Stimulated activated CD8-positive, alpha-beta memory T cell treated with anti-CD3 and anti-CD28 coated beads, Interleukin-15, amount 100 ng/mL, for 48 hours (primary cell): ENCODE data around the gene CAMK1D.
"Not testable (repeated sequence)": the region's sequence is repeated elsewhere in the genome, so short reads cannot be mapped to it uniquely, and the experiment has no call there.

Experiments used
- DNase-seq, 2 donors: peaks; one replicate each; pipeline ENCODE4 v3.0.0-alpha.2; 2020; ENCODE audit warnings: low read depth in 2 of 2

CAMK1D gene

DNA sequence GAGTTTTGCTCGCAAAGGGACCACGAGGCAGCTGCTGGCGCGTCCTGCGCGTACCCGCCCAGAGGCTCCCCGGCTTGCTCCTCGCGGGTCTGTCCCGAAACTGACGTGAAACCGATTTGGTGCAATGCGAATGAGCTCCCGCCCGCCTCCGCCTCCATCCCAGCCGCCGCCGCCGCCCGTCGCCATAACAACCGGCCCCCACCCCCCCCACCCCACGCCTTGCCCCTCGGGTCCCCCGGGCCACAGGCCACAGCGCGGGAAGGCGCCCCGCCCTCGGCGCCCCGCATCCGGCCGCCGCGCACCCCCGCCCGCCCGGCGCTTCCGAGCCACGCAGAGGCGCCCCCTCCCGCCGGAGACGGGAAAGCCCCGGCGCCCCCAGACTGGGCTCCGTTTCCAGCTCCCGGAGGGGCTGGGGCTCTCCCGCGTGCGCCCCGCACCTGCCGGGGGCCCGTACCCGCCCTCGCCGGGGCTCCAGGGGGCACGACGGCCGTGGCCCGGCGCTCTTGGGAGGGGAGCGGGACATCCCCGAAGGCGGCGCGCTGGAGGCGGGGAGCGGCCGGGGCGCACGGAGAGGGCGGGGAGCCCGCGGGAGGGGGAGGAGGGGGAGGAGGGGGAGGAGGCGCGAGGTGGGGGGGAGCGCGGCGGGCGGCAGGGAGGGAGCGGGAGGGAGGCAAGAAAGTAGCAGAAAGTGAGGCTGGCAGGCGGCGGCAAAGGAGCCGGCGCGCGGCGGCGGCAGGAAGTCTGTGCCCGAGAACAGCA lies at the start of gene CAMK1D:
Gene CAMK1D (plus strand): TSS at position 678 of the 759 bp plus-strand sequence.
- DNase-seq = peak; percentile 72 to 76

GRCh38 chr10:12301036-12301435 lies 48.3 kb upstream of the CAMK1D start:
- DNase-seq = not testable (repeated sequence)

GRCh38 chr10:12308057-12308456 lies 41.3 kb upstream of the CAMK1D start:
- no peak for DNase-seq

GRCh38 chr10:12308736-12309375 lies 40.5 kb upstream of the CAMK1D start:
- no peak for DNase-seq

DNA sequence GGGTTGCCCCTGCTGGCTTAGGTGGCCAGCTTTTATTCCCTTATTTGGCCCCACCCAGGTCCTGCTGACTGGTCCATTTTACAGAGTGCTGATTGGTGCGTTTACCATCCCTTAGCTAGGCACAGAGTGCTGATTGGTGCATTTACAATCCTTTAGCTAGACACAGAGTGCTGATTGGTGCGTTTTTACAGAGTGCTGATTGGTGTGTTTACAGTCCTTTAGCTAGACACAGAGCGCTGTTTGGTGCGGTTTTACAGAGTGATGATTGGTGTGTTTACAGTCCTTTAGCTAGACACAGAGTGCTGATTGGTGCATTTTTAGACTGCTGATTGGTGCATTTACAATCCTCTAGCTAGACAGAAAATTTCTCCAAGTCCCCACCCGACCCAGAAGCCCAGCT lies 39.6 kb upstream of the CAMK1D start:
- DNase-seq = not testable (repeated sequence)

DNA sequence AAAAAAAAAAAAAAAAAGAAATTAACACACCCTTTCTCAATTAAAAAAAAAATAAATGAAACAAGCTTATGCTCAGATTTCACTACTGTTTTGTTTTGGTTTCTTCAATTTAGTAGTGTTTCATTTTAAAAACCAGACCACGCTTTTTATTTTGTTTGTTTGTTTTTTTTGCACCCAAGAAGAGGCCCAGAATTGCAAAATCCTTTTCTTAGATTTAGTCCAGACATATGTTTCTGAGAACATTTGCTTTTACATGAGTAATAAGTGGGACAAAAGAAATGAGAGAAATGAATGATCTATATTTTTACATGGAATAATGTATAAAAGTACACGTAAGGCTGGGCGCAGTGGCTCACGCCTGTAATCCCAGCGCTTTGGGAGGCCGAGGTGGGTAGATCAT lies 34.5 kb upstream of the CAMK1D start:
- DNase-seq = no peak

- no peak for DNase-seq
Observed at GRCh38 chr10:12319076-12319475, 30.3 kb upstream of the CAMK1D start.

DNA sequence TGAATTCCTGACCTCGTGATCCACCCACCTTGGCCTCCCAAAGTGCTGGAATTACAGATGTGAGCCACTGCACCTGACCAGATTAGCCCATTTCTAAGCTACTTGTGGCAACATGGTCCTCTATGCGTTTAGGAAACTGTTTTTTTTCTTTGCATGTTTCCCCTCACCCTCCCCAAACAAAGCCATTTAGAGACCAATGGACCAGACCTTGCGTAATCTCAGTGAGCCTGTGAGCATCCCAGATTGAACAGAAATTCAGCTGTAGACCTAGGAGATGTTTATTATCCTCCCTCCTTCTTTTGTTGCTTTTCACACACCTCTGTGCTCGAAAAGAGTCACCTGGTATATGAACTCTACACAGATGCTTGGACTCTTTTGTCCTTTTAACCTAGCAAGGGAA lies 28.5 kb upstream of the CAMK1D start:
- no peak for DNase-seq

DNA sequence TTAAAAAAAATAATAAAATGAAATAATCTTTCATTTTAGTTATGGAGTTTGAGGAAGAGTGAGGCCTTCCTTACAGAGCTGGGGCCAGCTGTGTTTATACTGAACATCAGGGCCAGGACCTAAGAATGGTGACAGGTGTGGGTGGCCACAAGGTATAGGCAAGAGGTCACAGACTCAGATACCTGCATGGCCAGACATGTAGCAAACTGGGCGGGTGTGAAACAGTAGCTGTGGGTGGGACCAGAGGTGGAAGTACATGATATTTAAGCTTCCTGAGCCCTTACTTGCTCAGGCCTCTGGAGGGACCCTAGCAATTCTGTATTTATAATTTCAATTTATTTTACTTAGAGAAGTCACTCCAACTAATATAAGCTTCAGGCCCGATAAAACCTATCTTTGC lies 27.7 kb upstream of the CAMK1D start:
- no peak for DNase-seq

GRCh38 chr10:12322583-12323131 lies 26.7 kb upstream of the CAMK1D start:
- no peak for DNase-seq

GRCh38 chr10:12324530-12324929 lies 24.8 kb upstream of the CAMK1D start:
- DNase-seq = no peak

- no peak for DNase-seq
Observed at GRCh38 chr10:12327074-12327473, 22.3 kb upstream of the CAMK1D start.

DNA sequence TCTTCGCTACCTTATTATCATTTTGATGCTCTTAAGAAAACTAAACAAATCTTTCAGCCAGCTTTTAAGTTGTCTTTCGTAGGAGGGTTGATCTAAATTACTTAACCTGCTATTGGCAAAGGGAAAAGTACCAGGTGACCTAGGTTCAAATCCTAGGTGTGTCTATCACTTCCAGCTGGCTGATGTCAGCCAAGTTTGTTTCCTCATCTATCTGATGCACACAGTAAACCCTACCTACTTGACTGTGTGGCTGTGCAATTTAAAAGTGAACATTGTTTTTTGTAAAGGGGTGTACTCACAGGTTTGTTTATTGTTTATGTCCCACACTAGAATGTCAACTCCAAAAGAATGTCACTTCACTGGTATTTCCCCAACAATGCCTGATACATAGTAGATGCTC lies 21.9 kb upstream of the CAMK1D start:
- DNase-seq = no peak

DNA sequence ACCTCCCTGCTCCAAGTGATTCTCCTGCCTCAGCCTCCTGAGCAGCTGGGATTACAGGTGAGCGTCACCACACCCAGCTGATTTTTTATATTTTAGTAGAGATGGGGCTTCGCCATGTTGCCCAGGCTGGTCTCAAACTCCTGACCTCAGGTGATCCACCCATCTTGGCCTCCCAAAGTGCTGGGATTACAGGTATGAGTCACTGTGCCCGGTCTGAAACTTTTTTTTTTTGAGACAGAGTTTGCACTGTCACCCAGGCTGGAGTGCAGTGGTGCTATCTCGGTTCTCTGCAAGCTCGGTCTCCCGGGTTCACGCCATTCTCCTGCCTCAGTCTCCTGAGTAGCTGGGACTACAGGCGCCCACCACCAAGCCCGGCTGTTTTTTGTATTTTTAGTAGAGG lies 21.0 kb upstream of the CAMK1D start:
- DNase-seq = not testable (repeated sequence)

GRCh38 chr10:12332572-12333379 lies 16.6 kb upstream of the CAMK1D start:
- DNase-seq = no peak

DNA sequence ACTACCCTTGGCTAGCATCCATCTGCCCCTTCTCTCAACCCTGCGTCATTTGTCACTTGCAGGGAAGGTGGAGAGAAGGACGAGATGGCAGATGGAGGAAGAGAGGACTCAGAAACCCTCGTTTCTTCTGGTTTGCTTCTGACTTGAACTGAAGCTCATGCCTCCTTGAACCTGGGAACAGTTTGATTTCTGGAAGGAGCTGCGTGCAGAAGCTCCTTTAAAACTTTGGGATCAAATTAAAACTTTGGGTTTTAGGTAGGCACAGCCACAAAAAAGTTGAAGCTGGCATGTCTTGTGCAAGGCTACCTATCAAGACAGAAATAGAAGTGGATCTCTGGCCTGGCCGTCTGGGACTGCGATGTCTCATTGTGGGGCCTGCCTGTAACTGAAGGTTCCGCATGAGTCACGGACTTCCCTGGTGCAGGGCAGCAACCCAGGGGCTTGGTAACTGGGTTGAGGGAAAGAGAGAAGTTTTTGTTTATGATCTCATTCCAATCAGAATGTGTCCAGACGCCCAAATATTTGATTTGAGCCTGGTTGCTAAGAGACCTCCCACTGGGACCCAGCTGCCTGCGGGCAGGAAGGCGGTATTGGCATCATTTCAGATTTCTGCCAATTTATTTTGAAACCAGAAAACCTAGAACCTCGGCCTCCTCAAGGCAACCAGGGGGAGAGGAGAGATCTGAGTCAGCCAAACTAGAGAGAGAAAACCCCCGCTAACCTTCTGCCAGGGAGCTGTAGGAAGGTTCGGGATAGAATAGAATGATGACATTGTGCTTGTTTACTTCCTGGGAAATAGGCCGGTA lies 15.8 kb upstream of the CAMK1D start:
- peak; percentile 53 to 56 for DNase-seq

- no peak for DNase-seq
Observed at GRCh38 chr10:12334186-12334530, 15.2 kb upstream of the CAMK1D start.

DNA sequence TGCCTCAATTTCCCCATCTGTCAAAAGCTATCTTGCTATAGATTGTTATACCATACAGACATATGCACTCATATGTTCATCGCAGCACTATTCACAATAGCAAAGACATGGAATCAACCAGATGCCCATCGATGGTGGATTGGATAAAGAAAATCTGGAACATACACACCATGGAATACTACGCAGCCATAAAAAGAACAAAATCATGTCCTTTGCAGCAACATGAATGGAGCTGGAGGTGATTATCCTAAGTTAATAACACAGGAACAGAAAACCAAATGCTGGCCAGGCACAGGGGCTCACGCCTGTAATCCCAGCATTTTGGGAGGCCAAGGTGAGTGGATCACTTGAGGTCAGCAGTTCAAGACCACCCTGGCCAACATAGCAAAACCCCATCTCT lies 14.2 kb upstream of the CAMK1D start:
- not testable (repeated sequence) for DNase-seq

GRCh38 chr10:12337453-12338372 lies 11.6 kb upstream of the CAMK1D start:
- DNase-seq = no peak

DNA sequence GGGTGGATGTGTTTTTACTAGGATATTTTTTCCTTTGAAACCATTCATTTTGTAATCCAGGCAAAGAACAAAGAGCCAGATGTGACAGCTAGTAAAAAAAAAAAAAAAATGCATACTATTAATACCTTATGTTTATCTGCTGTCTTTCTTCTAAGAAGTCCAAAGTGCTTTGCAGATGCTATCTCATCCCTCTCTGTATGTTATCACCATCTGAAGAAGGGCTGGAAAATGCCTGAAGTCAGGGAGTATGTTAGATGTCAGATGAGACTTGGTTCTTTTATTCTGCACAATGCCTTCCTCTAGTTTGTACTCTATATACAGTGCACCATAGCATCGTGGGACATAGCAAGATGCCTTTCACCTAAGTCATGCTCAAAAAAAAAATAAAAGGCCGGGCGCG lies 10.4 kb upstream of the CAMK1D start:
- no peak for DNase-seq
